Hepatocyte (in vitro differentiated cells): Measurements from ENCODE around the gene SLFNL1. TPM values are rescaled to one million over a fixed set of nuclear protein-coding genes. Genes with fewer than 3 reads are reported as not detected.

Source experiments
- DNase-seq: peaks from one replicate; pipeline ENCODE4 v3.0.0-alpha.2; 2016; ENCODE audit warnings: low spot score
- H2AFZ ChIP-seq: fragments of 200-600 bp; sonication (generic); 2 replicates; pipeline ENCODE4 v1.6.0; 2016; ENCODE audit warnings: antibody characterized with exemption, mild to moderate bottlenecking
- H3K27ac ChIP-seq: fragments of 200-600 bp; sonication (generic); 2 replicates; pipeline ENCODE4 v1.5.1; 2016; ENCODE audit warnings: mild to moderate bottlenecking
- H3K27me3 ChIP-seq: fragments of 200-600 bp; sonication (generic); 2 replicates; pipeline ENCODE4 v1.6.1; 2016
- H3K36me3 ChIP-seq: fragments of 200-600 bp; sonication (generic); replicated peaks from 2 replicates; pipeline ENCODE4 v1.5.1; 2016; ENCODE audit warnings: low read depth; ENCODE audit not compliant: insufficient read depth
- H3K4me1 ChIP-seq: fragments of 200-600 bp; sonication (generic); 2 replicates; pipeline ENCODE4 v1.5.1; 2016; ENCODE audit warnings: mild to moderate bottlenecking, moderate library complexity; ENCODE audit not compliant: insufficient read depth
- H3K4me2 ChIP-seq: fragments of 200-600 bp; sonication (generic); 2 replicates; pipeline ENCODE4 v1.6.0; 2016
- H3K4me3 ChIP-seq: fragments of 200-600 bp; sonication (generic); 2 replicates; pipeline ENCODE4 v1.5.1; 2016; ENCODE audit warnings: mild to moderate bottlenecking
- H3K79me2 ChIP-seq: fragments of 200-600 bp; sonication (generic); 2 replicates; pipeline ENCODE4 v1.6.0; 2017; ENCODE audit warnings: mild to moderate bottlenecking
- H3K9me2 ChIP-seq: fragments of 200-600 bp; sonication (generic); replicated peaks from 2 replicates; pipeline ENCODE4 v1.6.0; 2017; ENCODE audit warnings: mild to moderate bottlenecking; ENCODE audit not compliant: insufficient read depth
- H3K9me3 ChIP-seq: fragments of 200-600 bp; sonication (generic); 2 replicates; pipeline ENCODE4 v1.5.1; 2016; ENCODE audit warnings: low read depth, mild to moderate bottlenecking
- H4K20me1 ChIP-seq: fragments of 200-600 bp; sonication (generic); 2 replicates; pipeline ENCODE4 v1.6.0; 2016; ENCODE audit warnings: mild to moderate bottlenecking; ENCODE audit not compliant: insufficient read depth, poor library complexity, severe bottlenecking
- CTCF ChIP-seq: fragments of 200-600 bp; sonication (generic); IDR thresholded peaks from 2 replicates; pipeline ENCODE4 v1.5.1; 2016; ENCODE audit warnings: antibody characterized with exemption, mild to moderate bottlenecking; ENCODE audit not compliant: poor library complexity
- EZH2 ChIP-seq: fragments of 200-600 bp; sonication (generic); IDR thresholded peaks from 2 replicates; pipeline ENCODE4 v1.6.1; 2016; ENCODE audit warnings: antibody characterized with exemption, mild to moderate bottlenecking, borderline replicate concordance
- EZH2phosphoT487 ChIP-seq: fragments of 200-600 bp; sonication (generic); IDR thresholded peaks from one replicate; pipeline ENCODE4 v1.6.1; 2018; ENCODE audit warnings: antibody characterized with exemption, mild to moderate bottlenecking, low read depth, moderate library complexity; ENCODE audit not compliant: unreplicated experiment, severe bottlenecking
- WGBS: methylation state at CpG from one replicate; pipeline ENCODE4 v1.1.6; 2016; ENCODE audit warnings: low lambda C conversion rate; ENCODE audit errors: missing lambda C conversion rate; 5-methylcytosine and 5-hydroxymethylcytosine counted together
- polyA plus RNA-seq: library from polyadenylated mRNA; unstranded; fragments of >200 nt; fragmentation: Nextera tagmentation; extraction: Ambion mirVana; gene quantifications from 2 replicates; pipeline ENCODE4 v1.2.1, GENCODE V29; 2016
- total RNA-seq: library from RNA; depleted of rRNA; stranded (reverse); fragments of >200 nt; gene quantifications from 2 replicates; pipeline ENCODE4 v1.2.3, GENCODE V29; 2014

SLFNL1 gene
- total and polyA plus RNA-seq, 2 experiments from 2014 or later = 0.18 to 0.27 TPM

GRCh38 chr1:41030872-41031616 is 9.5 kb upstream of the SLFNL1 start:
- H4K20me1 ChIP-seq = no peaks in the 10 kb centered on the region
- H3K36me3 ChIP-seq = no peaks in the 10 kb centered on the region
- H3K27me3 ChIP-seq = no peaks in the 10 kb centered on the region
- no peak for DNase-seq
- TF ChIP-seq EZH2phosphoT487 (no peak), CTCF (no peak), EZH2 (no peak)
- no peaks in the 10 kb centered on the region for H3K4me1 ChIP-seq
- H3K79me2 ChIP-seq = no peaks in the 10 kb centered on the region
- H3K9me2 ChIP-seq = no peaks in the 10 kb centered on the region
- H3K4me2 ChIP-seq = no peak overlapping the region
- WGBS = 87% methylated on average over 8 of the region's 8 CpGs
- H2AFZ ChIP-seq = no peak overlapping the region
- H3K4me3 ChIP-seq = no peak overlapping the region
- no peak overlapping the region for H3K27ac ChIP-seq
- H3K9me3 ChIP-seq = no peaks in the 10 kb centered on the region

GRCh38 chr1:41028034-41028642 is 6.6 kb upstream of the SLFNL1 start:
- Histone ChIP-seq H3K79me2 (no peaks in the 10 kb centered on the region), H3K4me2 (no peak overlapping the region), H2AFZ (no peak overlapping the region), H4K20me1 (no peaks in the 10 kb centered on the region), H3K9me3 (no peaks in the 10 kb centered on the region), H3K9me2 (no peaks in the 10 kb centered on the region), H3K4me3 (no peak overlapping the region), H3K4me1 (no peaks in the 10 kb centered on the region), H3K27ac (no peak overlapping the region), H3K27me3 (no peaks in the 10 kb centered on the region), H3K36me3 (no peaks in the 10 kb centered on the region)
- no peak for DNase-seq
- WGBS = 97% methylated on average over 10 of the region's 10 CpGs
- TF ChIP-seq EZH2phosphoT487 (no peak), CTCF (no peak), EZH2 (no peak)

GRCh38 chr1:41025979-41026819 is 4.7 kb upstream of the SLFNL1 start:
- H3K4me2 ChIP-seq = no peak overlapping the region
- H2AFZ ChIP-seq = no peak overlapping the region
- H3K9me2 ChIP-seq = no peaks in the 10 kb centered on the region
- H3K27ac ChIP-seq = no peak overlapping the region
- H3K27me3 ChIP-seq = no peaks in the 10 kb centered on the region
- H4K20me1 ChIP-seq = no peaks in the 10 kb centered on the region
- DNase-seq = no peak
- no peaks in the 10 kb centered on the region for H3K79me2 ChIP-seq
- no peaks in the 10 kb centered on the region for H3K36me3 ChIP-seq
- no peak overlapping the region for H3K4me3 ChIP-seq
- no peaks in the 10 kb centered on the region for H3K4me1 ChIP-seq
- no peaks in the 10 kb centered on the region for H3K9me3 ChIP-seq
- WGBS = 92% methylated on average over 4 of the region's 4 CpGs
- no peak for TF ChIP-seq EZH2
- no peak for TF ChIP-seq EZH2phosphoT487
- TF ChIP-seq CTCF = no peak
